GM12892 (cell line): ENCODE results near the gene SMARCD1.

Experiments used
- DNase-seq: peaks from one replicate; pipeline ENCODE4 v3.0.0; 2011; ENCODE audit not compliant: insufficient read length
- FAIRE-seq: peaks from 2 replicates; lab custom pipeline; 2011; peaks lifted over from hg19 to GRCh38; lab: Jason Lieb, UNC
- POLR2A ChIP-seq: IDR thresholded peaks from 2 replicates; pipeline ENCODE4 v1.6.1; 2011; ENCODE audit warnings: low read depth, low read length, control low read depth
- POLR2AphosphoS5 ChIP-seq: IDR thresholded peaks from 2 replicates; pipeline ENCODE4 v1.6.1; 2011; ENCODE audit warnings: low read depth, low read length, control low read depth
- TAF1 ChIP-seq: IDR thresholded peaks from 2 replicates; pipeline ENCODE4 v1.6.1; 2011; ENCODE audit warnings: low read depth, mild to moderate bottlenecking, control low read depth, low read length, borderline replicate concordance

The SMARCD1 gene

DNA sequence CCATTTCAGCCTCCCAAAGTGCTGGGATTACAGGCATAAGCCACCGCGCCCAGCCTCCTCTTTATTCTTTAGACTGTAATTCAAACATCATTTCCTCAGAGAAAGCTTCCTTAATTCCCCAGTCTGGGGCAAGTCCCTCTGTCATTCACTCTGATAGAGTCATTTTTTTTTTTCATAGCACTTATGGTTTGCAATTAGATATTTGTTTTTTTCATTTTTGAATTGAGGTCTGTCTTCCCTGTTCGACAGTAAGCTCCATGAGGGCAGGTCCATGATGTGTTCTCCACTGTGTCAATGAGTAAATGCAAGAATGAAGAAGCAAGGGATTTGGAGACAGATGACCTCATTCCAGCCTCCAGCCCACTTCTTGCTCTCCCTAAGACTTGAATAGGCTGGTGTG, 15.6 kb upstream of the SMARCD1 start:
- FAIRE-seq (no peak), DNase-seq (no peak)
- no peak for TF ChIP-seq TAF1
- no peak for TF ChIP-seq POLR2AphosphoS5
- no peak for TF ChIP-seq POLR2A

DNA sequence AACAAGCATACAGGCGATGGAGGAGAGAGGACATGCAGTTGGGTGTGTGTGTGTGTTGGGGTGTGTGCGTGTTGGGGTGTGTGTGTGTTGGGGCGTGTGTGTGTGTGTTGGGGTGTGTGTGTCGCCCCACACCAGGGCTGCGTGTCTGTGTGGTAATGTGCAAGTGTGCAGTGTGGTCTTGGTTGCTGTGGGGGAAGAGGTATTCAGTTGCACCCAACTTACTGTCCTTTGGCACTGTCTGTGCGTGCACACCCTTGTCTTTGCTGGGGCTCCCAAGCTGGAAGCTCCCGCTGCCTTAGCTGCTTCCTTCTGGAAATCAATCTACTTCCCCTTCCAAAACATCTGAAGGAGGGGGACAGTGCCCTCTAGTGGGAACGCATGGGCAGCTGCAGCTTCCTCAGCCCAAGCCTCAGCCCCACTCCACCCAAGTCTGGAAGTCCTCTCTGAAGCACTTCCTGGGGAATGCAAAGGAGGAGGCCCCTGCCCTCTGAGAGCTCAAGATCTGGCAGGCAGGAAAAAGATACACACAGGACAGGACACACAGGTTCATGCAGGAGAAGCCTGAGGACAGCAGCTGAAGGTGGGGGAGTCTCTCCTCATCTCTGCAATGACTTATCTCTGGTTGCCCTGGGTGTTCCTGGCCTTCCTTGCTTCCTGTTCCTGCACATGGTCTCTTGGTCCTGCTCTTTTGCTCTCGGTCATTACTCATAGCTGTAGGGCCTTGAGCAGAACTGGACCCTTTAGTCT, 14.7 kb upstream of the SMARCD1 start:
- DNase-seq: peak; percentile 47
- TF ChIP-seq POLR2A (no peak), TAF1 (no peak), POLR2AphosphoS5 (no peak)
- FAIRE-seq: peak; percentile 85

DNA sequence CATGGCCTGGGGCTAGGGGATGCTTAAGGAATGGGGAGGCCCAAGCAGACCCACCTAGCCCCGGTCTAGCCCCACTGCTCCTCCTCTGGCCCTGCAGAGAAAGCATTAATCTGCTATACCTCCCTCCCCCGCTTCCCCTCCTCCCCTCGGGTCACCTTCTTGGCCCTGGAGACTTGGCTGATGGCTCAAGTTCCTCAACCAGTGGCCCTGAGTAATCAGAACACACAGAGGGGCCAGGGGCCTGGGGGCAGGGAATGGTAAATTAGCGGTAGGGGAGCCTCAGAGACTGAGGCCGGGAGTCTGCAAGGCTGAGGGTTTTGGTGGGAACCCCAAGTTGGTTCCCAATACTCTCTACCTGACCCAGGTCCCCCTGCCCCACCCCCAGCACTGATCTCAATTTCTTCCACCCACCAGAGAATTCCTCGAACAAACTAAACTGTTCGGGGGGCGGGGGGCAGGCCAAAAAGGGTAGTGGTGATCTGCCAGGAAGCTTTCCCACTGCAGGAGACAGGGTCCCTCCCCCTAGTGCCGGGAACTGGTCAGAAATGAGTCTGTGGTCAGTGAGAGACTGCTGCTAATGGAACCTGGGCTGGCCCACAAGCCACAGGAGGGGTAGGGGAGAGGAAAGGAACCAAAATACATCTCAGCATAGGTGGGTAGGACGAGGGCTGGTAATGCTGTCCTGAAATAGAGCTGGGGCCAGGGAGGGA, 12.8 kb upstream of the SMARCD1 start:
- FAIRE-seq (no peak), DNase-seq (no peak)
- TF ChIP-seq POLR2AphosphoS5 (no peak), POLR2A (no peak), TAF1 (no peak)

DNA sequence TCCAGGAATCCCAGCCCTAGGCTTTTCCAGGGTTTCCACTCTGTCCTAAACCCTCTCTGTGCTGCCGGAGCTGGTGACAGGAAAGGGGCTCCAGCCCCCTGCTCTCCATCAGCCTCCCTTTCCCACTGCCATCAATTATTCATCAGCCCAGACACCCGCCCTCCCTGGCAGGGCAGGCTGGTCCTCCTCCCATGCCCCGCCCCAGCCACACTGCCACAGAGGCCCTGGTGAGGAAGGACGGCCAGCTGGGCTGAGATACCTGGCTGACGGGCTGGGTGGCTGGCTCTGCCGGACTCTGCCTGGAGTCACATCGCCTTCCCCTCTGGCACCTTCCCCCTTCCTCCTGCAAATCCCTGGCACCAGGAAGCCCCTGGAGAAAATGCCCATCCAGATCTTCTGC, 11.9 kb upstream of the SMARCD1 start:
- TF ChIP-seq POLR2A (no peak), POLR2AphosphoS5 (no peak), TAF1 (no peak)
- DNase-seq (no peak), FAIRE-seq (no peak)

DNA sequence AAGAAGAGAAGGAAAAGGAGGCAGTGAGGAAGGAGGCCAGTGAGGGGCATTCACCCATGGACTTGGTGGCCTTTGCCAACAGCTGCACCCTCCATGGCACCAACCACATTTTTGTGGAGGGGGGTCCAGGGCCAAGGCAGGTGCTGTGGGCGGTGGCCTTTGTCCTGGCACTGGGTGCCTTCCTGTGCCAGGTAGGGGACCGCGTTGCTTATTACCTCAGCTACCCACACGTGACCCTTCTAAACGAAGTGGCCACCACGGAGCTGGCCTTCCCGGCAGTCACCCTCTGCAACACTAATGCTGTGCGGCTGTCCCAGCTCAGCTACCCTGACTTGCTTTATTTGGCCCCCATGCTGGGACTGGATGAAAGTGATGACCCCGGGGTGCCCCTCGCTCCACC, 11.4 kb upstream of the SMARCD1 start:
- FAIRE-seq: no peak
- no peak for TF ChIP-seq POLR2A
- no peak for TF ChIP-seq TAF1
- no peak for TF ChIP-seq POLR2AphosphoS5
- DNase-seq: no peak

DNA sequence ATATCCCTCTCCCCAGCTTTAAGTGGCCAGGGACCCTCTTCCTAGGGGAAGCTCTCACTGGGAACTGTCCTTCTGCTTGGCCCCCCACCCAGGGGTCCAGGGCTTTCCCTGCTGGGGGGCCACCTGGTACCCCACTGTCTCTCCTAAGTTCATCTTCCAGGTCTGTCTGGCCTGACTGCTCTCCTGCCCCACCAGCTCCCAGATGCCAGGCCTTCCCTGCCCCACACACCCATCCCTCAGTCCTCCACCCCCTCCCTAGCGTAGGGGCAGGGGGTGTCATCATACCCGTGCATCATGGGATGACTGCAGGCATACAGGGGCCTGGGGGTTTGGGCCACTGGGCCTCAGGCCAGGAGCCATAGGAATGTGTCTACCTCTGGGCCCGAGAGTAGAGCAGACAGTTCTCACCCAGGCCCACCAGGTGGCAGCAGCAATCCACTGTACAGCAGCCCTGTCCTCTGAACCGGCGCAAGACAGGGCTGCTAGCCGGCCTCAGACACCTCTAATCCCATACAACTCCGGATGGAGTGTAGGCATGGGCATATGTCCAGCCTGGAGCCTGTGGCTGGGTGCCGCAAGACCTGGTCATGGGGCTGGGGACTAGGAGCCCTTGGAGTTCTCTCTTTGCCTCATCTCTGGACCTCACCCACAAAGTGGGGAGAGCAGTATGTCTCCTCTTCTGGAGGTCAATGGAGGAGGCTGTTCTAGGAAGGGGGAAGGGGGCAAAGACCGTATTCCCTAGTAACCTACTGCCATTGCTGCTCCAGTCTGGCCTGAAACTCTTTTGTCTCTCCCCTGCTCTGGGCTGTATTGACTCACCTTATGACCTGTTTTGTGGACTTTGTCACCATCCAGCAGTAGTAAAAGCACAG, 10.0 kb upstream of the SMARCD1 start:
- TF ChIP-seq POLR2A (no peak), TAF1 (no peak), POLR2AphosphoS5 (no peak)
- DNase-seq (peak; percentile 83), FAIRE-seq (peak; percentile 95)

DNA sequence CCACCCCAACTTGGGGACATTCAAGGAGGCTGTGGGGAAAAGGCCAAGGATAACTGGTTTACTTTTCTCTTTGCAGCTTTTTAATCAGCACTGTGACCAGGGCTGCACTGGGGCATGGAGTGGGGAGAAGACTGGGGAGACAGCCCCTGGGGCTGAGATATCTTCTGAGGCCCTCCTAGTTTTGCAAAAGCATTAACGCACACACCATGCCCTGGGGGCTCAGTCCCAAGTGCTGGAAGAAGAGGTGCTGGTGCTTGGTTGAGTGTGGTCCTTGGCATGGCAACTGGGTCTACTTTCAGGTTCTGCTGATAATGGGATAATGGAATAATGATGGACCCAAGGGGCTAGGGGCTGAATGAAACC, 9.4 kb upstream of the SMARCD1 start:
- no peak for DNase-seq
- FAIRE-seq: no peak
- no peak for TF ChIP-seq TAF1
- no peak for TF ChIP-seq POLR2A
- TF ChIP-seq POLR2AphosphoS5: no peak

DNA sequence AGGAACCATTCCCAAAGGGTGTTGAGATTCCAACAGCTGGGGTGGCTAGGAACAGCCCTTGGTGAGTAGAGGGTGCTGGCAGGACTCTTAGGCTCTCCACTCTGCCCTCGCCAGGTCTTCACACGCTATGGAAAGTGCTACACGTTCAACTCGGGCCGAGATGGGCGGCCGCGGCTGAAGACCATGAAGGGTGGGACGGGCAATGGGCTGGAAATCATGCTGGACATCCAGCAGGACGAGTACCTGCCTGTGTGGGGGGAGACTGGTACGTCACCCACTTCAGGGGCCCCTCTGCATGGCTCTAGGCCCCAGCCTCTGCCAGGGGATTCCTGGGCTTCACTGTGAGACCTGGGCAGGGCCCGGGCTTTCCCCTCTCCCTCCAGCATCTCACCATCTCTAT, 8.0 kb upstream of the SMARCD1 start:
- FAIRE-seq: no peak
- DNase-seq: no peak
- TF ChIP-seq POLR2A: no peak
- no peak for TF ChIP-seq POLR2AphosphoS5
- no peak for TF ChIP-seq TAF1

DNA sequence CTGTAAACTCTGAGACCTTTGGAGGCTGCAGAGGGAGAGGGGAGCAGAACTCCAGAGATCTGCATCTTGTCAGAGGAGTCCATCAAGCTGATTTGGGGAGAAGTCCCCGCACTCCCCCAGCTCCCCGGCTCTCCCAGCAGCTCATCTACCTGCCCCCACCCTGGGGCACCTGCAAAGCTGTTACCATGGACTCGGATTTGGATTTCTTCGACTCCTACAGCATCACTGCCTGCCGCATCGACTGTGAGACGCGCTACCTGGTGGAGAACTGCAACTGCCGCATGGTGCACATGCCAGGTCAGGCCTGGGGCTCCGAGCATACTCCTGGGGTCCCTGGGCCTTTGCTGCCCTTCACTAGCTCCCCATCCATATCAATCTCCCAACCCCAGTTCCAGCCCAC, 6.9 kb upstream of the SMARCD1 start:
- FAIRE-seq (no peak), DNase-seq (no peak)
- TF ChIP-seq POLR2AphosphoS5 (no peak), TAF1 (no peak), POLR2A (no peak)

DNA sequence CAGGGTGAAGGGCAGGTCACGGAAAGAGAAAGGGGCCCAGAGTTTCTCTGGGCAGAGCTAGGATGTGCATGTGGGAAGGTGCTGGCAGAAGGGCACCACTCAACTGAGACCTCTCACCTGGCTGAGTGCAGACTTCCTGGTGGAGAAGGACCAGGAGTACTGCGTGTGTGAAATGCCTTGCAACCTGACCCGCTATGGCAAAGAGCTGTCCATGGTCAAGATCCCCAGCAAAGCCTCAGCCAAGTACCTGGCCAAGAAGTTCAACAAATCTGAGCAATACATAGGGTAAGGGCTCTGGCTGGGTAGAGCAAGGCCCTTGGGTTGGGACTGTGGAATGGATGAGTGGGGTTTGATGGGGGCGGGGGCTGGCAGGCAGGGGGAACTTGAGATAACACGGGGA, 5.4 kb upstream of the SMARCD1 start:
- no peak for TF ChIP-seq TAF1
- TF ChIP-seq POLR2A: no peak
- TF ChIP-seq POLR2AphosphoS5: no peak
- FAIRE-seq (no peak), DNase-seq (no peak)
